Endothelial cell of umbilical vein (primary cell): ENCODE results near the gene KCNH5.

ENCODE experiments used
- CTCF ChIP-seq, 2 donors: IDR thresholded peaks; 1 replicate in 1 of 2; 2 replicates in 1 of 2; pipeline ENCODE4 v1.5.1; 2011; ENCODE audit warnings: low read length in 2 of 2, mild to moderate bottlenecking in 2 of 2, moderate library complexity in 2 of 2, control low read depth in 1 of 2, inconsistent platforms in 1 of 2, low read depth in 1 of 2; ENCODE audit not compliant: insufficient read depth in 1 of 2; ENCODE audit errors: extremely low read depth in 1 of 2
- EZH2 ChIP-seq: IDR thresholded peaks from 2 replicates; pipeline ENCODE4 v1.6.1; 2012; ENCODE audit warnings: borderline replicate concordance, low read depth, mild to moderate bottlenecking, moderate library complexity, low read length, inconsistent platforms; ENCODE audit not compliant: severe bottlenecking
- FOS ChIP-seq: IDR thresholded peaks from 2 replicates; pipeline ENCODE4 v1.6.1; 2011; ENCODE audit warnings: mild to moderate bottlenecking, low read length, moderate library complexity, borderline replicate concordance; ENCODE audit not compliant: insufficient read depth
- GATA2 ChIP-seq: IDR thresholded peaks from 2 replicates; pipeline ENCODE4 v1.7.0; 2011; ENCODE audit warnings: low read depth, mild to moderate bottlenecking, moderate library complexity, mixed read lengths, low read length; ENCODE audit not compliant: insufficient read length, insufficient read depth
- JUN ChIP-seq: IDR thresholded peaks from 2 replicates; pipeline ENCODE4 v1.6.1; 2011; ENCODE audit warnings: borderline replicate concordance, low read depth; ENCODE audit not compliant: insufficient read length, insufficient read depth
- POLR2A ChIP-seq: IDR thresholded peaks from 2 replicates; pipeline ENCODE4 v1.6.1; 2012; ENCODE audit warnings: low read depth, mild to moderate bottlenecking, control low read depth, low read length
- POLR2AphosphoS5 ChIP-seq: IDR thresholded peaks from 2 replicates; pipeline ENCODE4 v1.6.1; 2012; ENCODE audit warnings: low read depth, mild to moderate bottlenecking, control low read depth, low read length, moderate library complexity; ENCODE audit not compliant: insufficient read depth
- TF ChIP-seq, protein P1 (sequence below): IDR thresholded peaks from 2 replicates; pipeline ENCODE4 v1.6.1; 2011; ENCODE audit not compliant: insufficient read depth, insufficient read length

GRCh38 chr14:62718629-62719028 lies 326.6 kb downstream of the KCNH5 start:
- TF ChIP-seq EZH2 = no peak
- no peak for TF ChIP-seq CTCF (IDR thresholded peaks at IDR 0.05; ENCODE audit: extremely low read depth in 1 of 2, insufficient read depth in 1 of 2, low read depth in 1 of 2, low read length in 2 of 2)
- TF ChIP-seq GATA2 = no peak
- no peak for TF ChIP-seq JUN
- no peak for TF ChIP-seq POLR2A
- TF ChIP-seq POLR2AphosphoS5 = no peak
- TF ChIP-seq, protein P1, sequence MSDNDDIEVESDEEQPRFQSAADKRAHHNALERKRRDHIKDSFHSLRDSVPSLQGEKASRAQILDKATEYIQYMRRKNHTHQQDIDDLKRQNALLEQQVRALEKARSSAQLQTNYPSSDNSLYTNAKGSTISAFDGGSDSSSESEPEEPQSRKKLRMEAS = no peak
- TF ChIP-seq FOS = no peak
